ENCODE data around the gene CPAMD8. TPM values are rescaled to one million over a fixed set of nuclear protein-coding genes. Genes with fewer than 3 reads are reported as not detected.
"Not testable (repeated sequence)": the region's sequence is repeated elsewhere in the genome, so short reads cannot be mapped to it uniquely, and the experiment has no call there.

CPAMD8 gene
- total RNA-seq, 1 donor from 2014 or later, result 4.9 TPM

- DNase-seq (ENCODE audit: low spot score in 2 of 2) (no peak), FAIRE-seq (no peak)
Measured at GRCh38 chr19:17043744-17044143, 17.1 kb upstream of the CPAMD8 start.

GRCh38 chr19:17041976-17042375 lies 15.4 kb upstream of the CPAMD8 start:
- peak in 1 of 2 donors; percentile 49 for DNase-seq (ENCODE audit: low spot score in 2 of 2)

GRCh38 chr19:17037966-17038500 lies 11.4 kb upstream of the CPAMD8 start:
- FAIRE-seq (no peak), DNase-seq (ENCODE audit: low spot score in 2 of 2) (peak in 1 of 2 donors; percentile 37)

More at GRCh38 chr19:17041976-17042375, 15.4 kb upstream of the CPAMD8 start:
- FAIRE-seq, result no peak

GRCh38 chr19:17037184-17037583 lies 10.6 kb upstream of the CPAMD8 start:
- DNase-seq (ENCODE audit: low spot score in 2 of 2) (no peak), FAIRE-seq (no peak)

GRCh38 chr19:17036640-17037039 lies 10.0 kb upstream of the CPAMD8 start:
- FAIRE-seq (no peak), DNase-seq (ENCODE audit: low spot score in 2 of 2) (no peak)

- FAIRE-seq (no peak), DNase-seq (ENCODE audit: low spot score in 2 of 2) (no peak)
Measured at GRCh38 chr19:17035842-17036424, 9.3 kb upstream of the CPAMD8 start.

GRCh38 chr19:17031741-17032140 lies 5.1 kb upstream of the CPAMD8 start:
- DNase-seq (ENCODE audit: low spot score in 2 of 2) (no peak), FAIRE-seq (no peak)

- DNase-seq (ENCODE audit: low spot score in 2 of 2) (no peak), FAIRE-seq (no peak)
Measured at GRCh38 chr19:17027535-17027975, 945 bp upstream of the CPAMD8 start.

- DNase-seq (ENCODE audit: low spot score in 2 of 2) (no peak), FAIRE-seq (no peak)
Measured at GRCh38 chr19:17025991-17026658, 485 bp downstream of the CPAMD8 start.

- FAIRE-seq (no peak), DNase-seq (ENCODE audit: low spot score in 2 of 2) (no peak)
Measured at GRCh38 chr19:17025361-17025760, 1.2 kb downstream of the CPAMD8 start.

- FAIRE-seq; DNase-seq (ENCODE audit: low spot score in 2 of 2): not testable (repeated sequence)
Measured at GRCh38 chr19:17024941-17025340, 1.7 kb downstream of the CPAMD8 start.

GRCh38 chr19:17023805-17024204 lies 2.8 kb downstream of the CPAMD8 start:
- FAIRE-seq (no peak), DNase-seq (ENCODE audit: low spot score in 2 of 2) (no peak)

GRCh38 chr19:17022738-17023137 lies 3.9 kb downstream of the CPAMD8 start:
- no peak for FAIRE-seq
- DNase-seq (ENCODE audit: low spot score in 2 of 2), result no peak

GRCh38 chr19:17021793-17022590 lies 4.6 kb downstream of the CPAMD8 start:
- FAIRE-seq (no peak), DNase-seq (ENCODE audit: low spot score in 2 of 2) (no peak)

- FAIRE-seq (no peak), DNase-seq (ENCODE audit: low spot score in 2 of 2) (no peak)
Measured at GRCh38 chr19:17021328-17021727, 5.3 kb downstream of the CPAMD8 start.

GRCh38 chr19:17020823-17021222 lies 5.8 kb downstream of the CPAMD8 start:
- no peak for FAIRE-seq
- DNase-seq (ENCODE audit: low spot score in 2 of 2), result no peak

GRCh38 chr19:17020385-17020784 lies 6.2 kb downstream of the CPAMD8 start:
- FAIRE-seq, result no peak

GRCh38 chr19:17014212-17014861 lies 12.3 kb downstream of the CPAMD8 start:
- not testable (repeated sequence) for DNase-seq (ENCODE audit: low spot score in 2 of 2); FAIRE-seq

More at GRCh38 chr19:17020385-17020784, 6.2 kb downstream of the CPAMD8 start:
- DNase-seq (ENCODE audit: low spot score in 2 of 2), result no peak

- no peak for FAIRE-seq
Measured at GRCh38 chr19:17011485-17011884, 15.1 kb downstream of the CPAMD8 start.

GRCh38 chr19:17006579-17006978 lies 20.0 kb downstream of the CPAMD8 start:
- DNase-seq (ENCODE audit: low spot score in 2 of 2) (no peak), FAIRE-seq (no peak)

More at GRCh38 chr19:17011485-17011884, 15.1 kb downstream of the CPAMD8 start:
- no peak for DNase-seq (ENCODE audit: low spot score in 2 of 2)
